Fibroblast of lung (primary cell): ENCODE data around the gene HIVEP1. TPM values are rescaled to one million over a fixed set of nuclear protein-coding genes. Genes with fewer than 3 reads are reported as not detected.
A peak's percentile ranks its signal among the peaks of the same experiment; 100 is the strongest.

Source experiments
- DNase-seq, 2 donors: peaks; one replicate each; pipeline versions ENCODE4 v3.0.0 to v3.0.0-alpha.2; 2010; ENCODE audit warnings: low read depth in 2 of 2
- H2AFZ ChIP-seq: 2 replicates; pipeline ENCODE4 v1.5.1; 2012; ENCODE audit warnings: low read length, control low read depth, inconsistent platforms
- H3K27ac ChIP-seq: 2 replicates; pipeline ENCODE4 v1.5.1; 2011; ENCODE audit warnings: low read length, control low read depth; ENCODE audit not compliant: insufficient read depth
- H3K27me3 ChIP-seq: 2 replicates; pipeline ENCODE4 v1.5.1; 2011; ENCODE audit warnings: mild to moderate bottlenecking, low read length; ENCODE audit not compliant: control insufficient read depth, insufficient read depth
- H3K36me3 ChIP-seq: 2 replicates; pipeline ENCODE4 v1.5.1; 2011; ENCODE audit warnings: low read length; ENCODE audit not compliant: control insufficient read depth, insufficient read depth
- H3K4me1 ChIP-seq: 2 replicates; pipeline ENCODE4 v1.5.1; 2011; ENCODE audit warnings: low read length; ENCODE audit not compliant: control insufficient read depth, insufficient read depth; ENCODE audit errors: extremely low read depth
- H3K4me2 ChIP-seq: 2 replicates; pipeline ENCODE4 v1.5.1; 2011; ENCODE audit warnings: low read length, control low read depth; ENCODE audit not compliant: insufficient read depth; ENCODE audit errors: extremely low read depth
- H3K4me3 ChIP-seq, 4 experiments: fragments of 200-600 bp in 1 of 4; sonication (generic) in 1 of 4; replicated peaks in 1 of 4; 2 replicates each; pipeline ENCODE4 v1.5.1; 2011 to 2016; ENCODE audit warnings: low read length in 4 of 4, low read depth in 3 of 4, mild to moderate bottlenecking in 3 of 4, control low read depth in 2 of 4, inconsistent platforms in 1 of 4, mixed read lengths in 1 of 4; ENCODE audit not compliant: insufficient read depth in 1 of 4; ENCODE audit errors: control extremely low read depth in 1 of 4
- H3K79me2 ChIP-seq: 2 replicates; pipeline ENCODE4 v1.5.1; 2012; ENCODE audit warnings: mild to moderate bottlenecking, low read length, inconsistent platforms; ENCODE audit not compliant: control insufficient read depth, insufficient read depth
- H3K9ac ChIP-seq: 2 replicates; pipeline ENCODE4 v1.5.1; 2011; ENCODE audit warnings: mild to moderate bottlenecking, low read length, control low read depth; ENCODE audit not compliant: insufficient read depth
- H3K9me3 ChIP-seq: 2 replicates; pipeline ENCODE4 v1.5.1; 2012; ENCODE audit warnings: low read depth, low read length; ENCODE audit not compliant: control insufficient read depth, insufficient read depth
- H4K20me1 ChIP-seq: 2 replicates; pipeline ENCODE4 v1.5.1; 2011; ENCODE audit warnings: low read length; ENCODE audit not compliant: control insufficient read depth, insufficient read depth; ENCODE audit errors: extremely low read depth
- EZH2 ChIP-seq: IDR thresholded peaks from 2 replicates; pipeline ENCODE4 v1.5.1; 2012; ENCODE audit warnings: low read length, control low read depth, mild to moderate bottlenecking; ENCODE audit errors: missing control alignments
- polyA plus RNA-seq, 2 donors: library from polyadenylated mRNA; depleted of rRNA in 1 of 2; stranded (reverse) in 1 of 2; unstranded in 1 of 2; fragments of >200 nt; gene quantifications; 2 replicates each; pipeline ENCODE4 v1.2.1, GENCODE V29; 2011 to 2012; ENCODE audit warnings: missing spikeins in 1 of 2
- total RNA-seq: library from RNA; depleted of rRNA; stranded (reverse); fragments of >200 nt; gene quantifications from 2 replicates; pipeline ENCODE4 v1.2.1, GENCODE V29; 2014
- TF ChIP-seq, protein P1 (sequence below), 2 donors: IDR thresholded peaks in 1 of 2; conservative IDR thresholded peaks in 1 of 2; 1 replicate in 1 of 2; 2 replicates in 1 of 2; pipeline ENCODE4 v1.5.1; 2011 to 2012; ENCODE audit warnings: low read length in 2 of 2, control low read depth in 1 of 2, inconsistent platforms in 1 of 2, low read depth in 1 of 2, mild to moderate bottlenecking in 1 of 2

The HIVEP1 gene
- total and polyA plus RNA-seq, 2 donors (not counting 1 experiment from before 2014, with no cell fraction given), result 9.9 to 14.6 TPM

DNA sequence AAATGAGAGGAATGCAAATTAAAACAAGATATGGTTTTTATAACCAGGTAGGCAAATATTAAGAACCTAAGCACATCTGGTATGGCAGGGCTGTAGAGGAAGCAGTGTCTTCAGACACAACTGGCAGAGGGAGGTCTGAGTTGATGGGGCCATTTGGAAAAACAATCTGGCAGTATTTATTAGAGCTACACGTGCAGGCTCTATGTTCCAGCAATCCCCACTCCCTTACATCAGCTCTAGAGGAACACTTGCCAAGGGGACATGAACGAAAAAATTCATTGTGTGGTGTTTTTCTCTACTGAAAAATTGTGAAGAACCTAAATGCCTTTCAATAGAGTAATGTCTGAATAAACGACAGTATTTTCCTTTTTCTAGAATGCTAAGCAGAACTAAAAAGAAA is 166.4 kb downstream of the HIVEP1 start:
- H3K27me3 ChIP-seq, result no peaks in the 10 kb centered on the region
- peaks cover 5% of the 10 kb centered on the region for H3K4me1 ChIP-seq
- no peaks in the 10 kb centered on the region for H3K36me3 ChIP-seq
- H3K9ac ChIP-seq, result no peak overlapping the region
- TF ChIP-seq EZH2, result no peak
- TF ChIP-seq, protein P1, sequence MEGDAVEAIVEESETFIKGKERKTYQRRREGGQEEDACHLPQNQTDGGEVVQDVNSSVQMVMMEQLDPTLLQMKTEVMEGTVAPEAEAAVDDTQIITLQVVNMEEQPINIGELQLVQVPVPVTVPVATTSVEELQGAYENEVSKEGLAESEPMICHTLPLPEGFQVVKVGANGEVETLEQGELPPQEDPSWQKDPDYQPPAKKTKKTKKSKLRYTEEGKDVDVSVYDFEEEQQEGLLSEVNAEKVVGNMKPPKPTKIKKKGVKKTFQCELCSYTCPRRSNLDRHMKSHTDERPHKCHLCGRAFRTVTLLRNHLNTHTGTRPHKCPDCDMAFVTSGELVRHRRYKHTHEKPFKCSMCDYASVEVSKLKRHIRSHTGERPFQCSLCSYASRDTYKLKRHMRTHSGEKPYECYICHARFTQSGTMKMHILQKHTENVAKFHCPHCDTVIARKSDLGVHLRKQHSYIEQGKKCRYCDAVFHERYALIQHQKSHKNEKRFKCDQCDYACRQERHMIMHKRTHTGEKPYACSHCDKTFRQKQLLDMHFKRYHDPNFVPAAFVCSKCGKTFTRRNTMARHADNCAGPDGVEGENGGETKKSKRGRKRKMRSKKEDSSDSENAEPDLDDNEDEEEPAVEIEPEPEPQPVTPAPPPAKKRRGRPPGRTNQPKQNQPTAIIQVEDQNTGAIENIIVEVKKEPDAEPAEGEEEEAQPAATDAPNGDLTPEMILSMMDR (conservative IDR thresholded peaks at IDR 0.05 in 1 of 2, IDR thresholded peaks at IDR 0.05 in 1 of 2; ENCODE audit: low read depth in 1 of 2, low read length in 2 of 2), result no peak
- no peak overlapping the region for H3K4me3 ChIP-seq
- H2AFZ ChIP-seq, result no peak overlapping the region
- H3K79me2 ChIP-seq, result no peaks in the 10 kb centered on the region
- DNase-seq, result no peak
- no peaks in the 10 kb centered on the region for H3K9me3 ChIP-seq
- no peak overlapping the region for H3K4me2 ChIP-seq
- no peaks in the 10 kb centered on the region for H4K20me1 ChIP-seq
- H3K27ac ChIP-seq, result no peak overlapping the region

DNA sequence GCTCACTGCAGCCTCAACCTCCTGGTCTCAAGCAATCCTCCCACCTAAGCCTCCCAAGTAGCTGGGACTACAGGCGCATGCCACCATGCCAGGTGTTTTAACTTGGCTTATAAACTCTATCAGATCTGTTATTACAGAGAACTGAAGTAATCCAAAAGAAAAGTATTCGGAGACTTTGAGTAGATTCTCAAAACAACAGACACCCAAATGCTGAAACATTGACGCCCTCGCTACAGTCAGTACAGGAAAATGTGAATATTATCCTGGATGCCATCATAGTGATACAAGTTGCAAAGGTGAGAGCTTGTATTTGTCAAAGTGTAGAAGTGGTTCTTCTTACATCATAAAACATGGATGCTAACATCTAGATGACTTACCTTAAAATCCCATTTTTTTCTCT is 169.4 kb downstream of the HIVEP1 start:
- Histone ChIP-seq H3K9me3 (no peaks in the 10 kb centered on the region), H3K27ac (no peak overlapping the region), H3K36me3 (no peaks in the 10 kb centered on the region), H3K27me3 (no peaks in the 10 kb centered on the region), H3K4me2 (no peak overlapping the region), H3K4me3 (no peak overlapping the region), H3K4me1 (peaks cover 2% of the 10 kb centered on the region), H4K20me1 (no peaks in the 10 kb centered on the region), H2AFZ (no peak overlapping the region), H3K79me2 (no peaks in the 10 kb centered on the region), H3K9ac (no peak overlapping the region)
- DNase-seq, result no peak
- TF ChIP-seq EZH2, result no peak
- TF ChIP-seq, protein P1 (conservative IDR thresholded peaks at IDR 0.05 in 1 of 2, IDR thresholded peaks at IDR 0.05 in 1 of 2; ENCODE audit: low read depth in 1 of 2, low read length in 2 of 2), result no peak

DNA sequence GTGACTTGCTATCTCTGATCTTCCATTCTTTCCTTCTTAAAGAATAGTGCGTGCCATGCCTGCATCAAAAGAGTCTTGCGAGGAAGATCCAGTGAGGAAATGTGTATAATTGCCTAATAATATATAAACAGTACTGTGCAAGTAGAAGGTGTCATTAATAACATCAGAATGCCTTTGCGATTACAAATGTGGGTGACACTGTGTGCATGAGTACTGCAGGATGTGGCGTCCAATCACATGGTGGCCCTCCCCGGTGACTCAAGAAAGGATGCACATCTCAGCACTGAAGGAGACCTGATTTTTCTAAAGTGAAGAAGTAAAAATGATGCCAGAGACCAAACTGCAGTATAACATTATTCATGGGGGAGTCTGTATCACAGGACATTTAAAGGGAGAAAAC is 170.6 kb downstream of the HIVEP1 start:
- Histone ChIP-seq H3K9ac (no peak overlapping the region), H3K27me3 (no peaks in the 10 kb centered on the region), H3K4me2 (peak overlapping the region; percentile 13), H3K4me3 (no peak overlapping the region), H3K9me3 (no peaks in the 10 kb centered on the region), H3K79me2 (no peaks in the 10 kb centered on the region), H2AFZ (peak overlapping the region; percentile 3), H4K20me1 (no peaks in the 10 kb centered on the region), H3K27ac (peak overlapping the region; percentile 47), H3K36me3 (no peaks in the 10 kb centered on the region), H3K4me1 (peaks cover 2% of the 10 kb centered on the region)
- no peak for TF ChIP-seq EZH2
- TF ChIP-seq, protein P1 (conservative IDR thresholded peaks at IDR 0.05 in 1 of 2, IDR thresholded peaks at IDR 0.05 in 1 of 2; ENCODE audit: low read depth in 1 of 2, low read length in 2 of 2), result no peak
- DNase-seq, result peak; percentile 62 to 63
